Measurements from ENCODE around the gene CARMIL1.

The CARMIL1 gene

DNA sequence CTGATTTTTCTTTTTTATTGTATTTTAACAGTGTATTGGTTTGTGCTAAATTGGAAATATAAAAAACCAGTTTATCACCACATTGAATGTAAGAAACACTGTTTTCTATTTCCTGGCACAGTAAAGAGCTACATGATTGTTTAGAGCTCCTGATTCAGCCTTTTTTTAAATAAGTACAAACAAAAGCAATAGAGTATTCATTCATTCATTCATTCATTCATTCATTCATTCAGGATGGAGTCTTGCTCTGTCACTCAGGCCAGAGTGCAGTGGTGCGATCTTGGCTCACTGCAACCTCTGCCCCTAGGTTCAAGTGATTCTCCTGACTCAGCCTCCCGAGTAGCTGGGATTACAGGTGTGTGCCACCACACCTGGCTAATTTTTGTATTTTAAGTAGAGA is 276.0 kb downstream of the CARMIL1 start:
- Histone ChIP-seq H3K9me3 (ENCODE audit: control insufficient read depth, low read length) (no peaks in the 10 kb centered on the region), H3K27me3 (replicated peaks; ENCODE audit: control insufficient read depth, insufficient read depth, low read length, poor library complexity, severe bottlenecking) (no peaks in the 10 kb centered on the region), H3K36me3 (ENCODE audit: control insufficient read depth, insufficient read depth, low read length) (no peaks in the 10 kb centered on the region), H3K4me1 (ENCODE audit: control insufficient read depth, insufficient read depth, low read length, poor library complexity, severe bottlenecking) (no peaks in the 10 kb centered on the region), H3K4me3 (ENCODE audit: insufficient read depth, low read depth, low read length, poor library complexity, severe bottlenecking) (no peak overlapping the region), H3K27ac (ENCODE audit: insufficient read depth, low read length, poor library complexity, severe bottlenecking) (no peak overlapping the region)
- no peak for DNase-seq

DNA sequence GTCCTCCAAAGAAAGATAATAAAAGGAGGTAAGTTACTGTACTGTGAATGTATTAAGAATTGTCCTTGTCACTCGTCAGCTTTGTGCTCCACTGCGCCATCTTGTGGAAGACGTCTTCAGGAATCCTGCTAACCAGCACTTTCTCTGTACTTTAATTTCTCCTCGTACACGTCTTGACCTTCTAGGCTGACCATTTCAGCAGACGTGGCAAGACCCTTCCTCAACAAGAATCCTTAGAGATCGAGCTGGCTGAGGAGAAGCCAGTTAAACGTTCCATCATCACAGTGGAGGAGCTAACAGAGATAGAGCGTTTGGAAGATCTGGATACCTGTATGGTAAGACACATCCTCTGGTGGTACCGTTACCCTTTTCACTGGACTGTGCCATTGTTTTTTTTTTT is 277.3 kb downstream of the CARMIL1 start:
- Histone ChIP-seq H3K27ac (ENCODE audit: insufficient read depth, low read length, poor library complexity, severe bottlenecking) (no peak overlapping the region), H3K4me3 (ENCODE audit: insufficient read depth, low read depth, low read length, poor library complexity, severe bottlenecking) (no peak overlapping the region), H3K9me3 (ENCODE audit: control insufficient read depth, low read length) (no peaks in the 10 kb centered on the region), H3K27me3 (replicated peaks; ENCODE audit: control insufficient read depth, insufficient read depth, low read length, poor library complexity, severe bottlenecking) (no peaks in the 10 kb centered on the region), H3K4me1 (ENCODE audit: control insufficient read depth, insufficient read depth, low read length, poor library complexity, severe bottlenecking) (no peaks in the 10 kb centered on the region), H3K36me3 (ENCODE audit: control insufficient read depth, insufficient read depth, low read length) (no peaks in the 10 kb centered on the region)
- peak; percentile 33 to 57 (median 39) for DNase-seq

DNA sequence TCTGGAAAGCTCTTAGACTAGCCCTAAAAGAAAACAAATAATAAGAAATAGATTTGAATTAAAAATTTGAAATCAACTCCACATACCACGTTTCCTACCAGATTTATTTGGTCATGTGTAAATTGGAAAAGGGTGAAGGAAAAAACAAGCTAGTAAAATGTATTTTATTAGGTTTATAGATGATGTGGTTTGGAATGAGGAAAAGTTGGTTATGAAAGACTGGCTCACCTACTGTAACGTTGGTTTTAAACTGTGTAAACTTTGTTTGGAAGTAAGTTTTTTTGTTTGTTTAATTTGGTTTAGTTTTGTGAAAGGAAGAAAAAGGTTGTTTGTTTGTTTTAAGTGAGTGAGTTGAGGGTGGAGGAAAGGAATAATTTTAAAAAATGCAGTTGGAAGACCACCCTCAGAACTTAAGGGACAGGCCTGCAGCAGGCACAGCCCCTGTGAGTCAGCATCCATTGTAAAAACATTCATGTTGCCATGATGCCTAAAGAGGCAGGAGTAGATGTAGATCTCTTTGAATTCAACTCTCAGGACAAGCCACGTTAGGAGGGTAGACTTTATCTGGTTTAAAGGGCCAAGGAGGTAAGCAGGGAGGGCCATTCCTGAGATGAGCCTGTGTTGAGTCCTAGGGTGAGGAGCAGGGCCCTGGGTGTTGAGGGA is 279.1 kb downstream of the CARMIL1 start:
- Histone ChIP-seq H3K4me1 (ENCODE audit: control insufficient read depth, insufficient read depth, low read length, poor library complexity, severe bottlenecking) (no peaks in the 10 kb centered on the region), H3K27me3 (replicated peaks; ENCODE audit: control insufficient read depth, insufficient read depth, low read length, poor library complexity, severe bottlenecking) (no peaks in the 10 kb centered on the region), H3K36me3 (ENCODE audit: control insufficient read depth, insufficient read depth, low read length) (no peaks in the 10 kb centered on the region), H3K4me3 (ENCODE audit: insufficient read depth, low read depth, low read length, poor library complexity, severe bottlenecking) (no peak overlapping the region), H3K27ac (ENCODE audit: insufficient read depth, low read length, poor library complexity, severe bottlenecking) (no peak overlapping the region), H3K9me3 (ENCODE audit: control insufficient read depth, low read length) (no peaks in the 10 kb centered on the region)
- DNase-seq = no peak

DNA sequence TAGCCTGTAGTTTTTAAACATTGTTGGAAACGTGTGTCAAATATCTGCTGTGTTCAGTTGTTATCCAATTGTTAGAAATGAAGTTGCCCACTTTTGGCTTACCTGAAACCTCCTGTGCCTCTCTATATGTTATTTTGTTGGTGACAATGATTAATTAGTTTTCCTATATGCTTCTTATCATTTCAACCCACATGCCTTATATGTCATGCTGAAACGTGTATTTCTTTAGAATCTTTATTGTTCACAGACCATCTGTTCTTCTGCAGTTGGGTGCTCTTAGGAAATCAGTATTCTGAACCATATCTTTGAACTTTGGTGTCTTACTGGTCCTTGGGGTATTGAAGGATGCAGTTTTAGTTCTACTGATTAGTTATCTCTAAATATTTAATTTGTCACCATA is 281.7 kb downstream of the CARMIL1 start:
- Histone ChIP-seq H3K27ac (ENCODE audit: insufficient read depth, low read length, poor library complexity, severe bottlenecking) (no peak overlapping the region), H3K9me3 (ENCODE audit: control insufficient read depth, low read length) (no peaks in the 10 kb centered on the region), H3K4me3 (ENCODE audit: insufficient read depth, low read depth, low read length, poor library complexity, severe bottlenecking) (no peak overlapping the region), H3K27me3 (replicated peaks; ENCODE audit: control insufficient read depth, insufficient read depth, low read length, poor library complexity, severe bottlenecking) (no peaks in the 10 kb centered on the region), H3K36me3 (ENCODE audit: control insufficient read depth, insufficient read depth, low read length) (no peaks in the 10 kb centered on the region), H3K4me1 (ENCODE audit: control insufficient read depth, insufficient read depth, low read length, poor library complexity, severe bottlenecking) (no peaks in the 10 kb centered on the region)
- DNase-seq = no peak

DNA sequence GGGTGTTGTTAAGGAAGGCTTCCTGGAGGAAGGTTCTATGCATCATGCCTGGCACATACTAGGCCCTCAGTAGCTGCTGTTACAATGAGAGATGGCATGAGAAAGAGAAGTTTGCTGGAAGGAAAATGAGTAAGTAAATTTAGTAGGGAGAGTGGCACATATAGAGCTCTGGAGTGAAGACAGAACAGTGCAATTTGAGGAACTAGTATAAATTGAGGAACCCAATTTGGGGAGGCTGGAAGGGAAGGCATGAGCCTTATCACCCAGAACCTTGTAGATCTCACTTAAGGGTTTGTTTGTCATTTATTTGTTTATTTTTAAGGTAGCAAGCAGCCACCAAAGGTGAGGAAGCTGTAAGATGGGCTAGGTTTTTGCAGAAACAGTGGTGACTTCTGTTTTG is 285.8 kb downstream of the CARMIL1 start:
- no peak overlapping the region for H3K4me3 ChIP-seq (ENCODE audit: insufficient read depth, low read depth, low read length, poor library complexity, severe bottlenecking)
- no peak overlapping the region for H3K27ac ChIP-seq (ENCODE audit: insufficient read depth, low read length, poor library complexity, severe bottlenecking)
- no peaks in the 10 kb centered on the region for H3K27me3 ChIP-seq (replicated peaks; ENCODE audit: control insufficient read depth, insufficient read depth, low read length, poor library complexity, severe bottlenecking)
- no peaks in the 10 kb centered on the region for H3K36me3 ChIP-seq (ENCODE audit: control insufficient read depth, insufficient read depth, low read length)
- no peaks in the 10 kb centered on the region for H3K4me1 ChIP-seq (ENCODE audit: control insufficient read depth, insufficient read depth, low read length, poor library complexity, severe bottlenecking)
- H3K9me3 ChIP-seq (ENCODE audit: control insufficient read depth, low read length) = no peaks in the 10 kb centered on the region
- no peak for DNase-seq

DNA sequence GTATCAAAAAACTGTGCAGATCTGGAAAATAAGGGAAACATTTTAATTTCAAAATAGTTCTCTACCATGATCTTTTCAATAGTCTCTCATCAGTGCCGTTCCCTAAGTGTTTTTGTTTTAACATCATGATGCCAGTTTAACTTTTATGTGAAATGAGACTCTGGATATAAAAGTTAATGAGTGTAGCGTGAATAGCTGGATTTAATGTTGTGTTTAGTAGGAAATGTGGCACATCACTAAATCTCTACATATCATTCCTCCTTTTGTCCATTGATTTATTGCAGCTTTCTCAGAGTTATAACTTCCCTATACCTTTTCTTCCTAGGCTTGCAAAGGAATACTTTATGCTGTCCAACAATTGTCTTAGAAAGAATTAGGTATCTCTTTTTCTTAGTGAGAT is 291.4 kb downstream of the CARMIL1 start:
- no peaks in the 10 kb centered on the region for H3K36me3 ChIP-seq (ENCODE audit: control insufficient read depth, insufficient read depth, low read length)
- no peaks in the 10 kb centered on the region for H3K9me3 ChIP-seq (ENCODE audit: control insufficient read depth, low read length)
- DNase-seq = no peak
- no peak overlapping the region for H3K4me3 ChIP-seq (ENCODE audit: insufficient read depth, low read depth, low read length, poor library complexity, severe bottlenecking)
- no peaks in the 10 kb centered on the region for H3K27me3 ChIP-seq (replicated peaks; ENCODE audit: control insufficient read depth, insufficient read depth, low read length, poor library complexity, severe bottlenecking)
- H3K27ac ChIP-seq (ENCODE audit: insufficient read depth, low read length, poor library complexity, severe bottlenecking) = no peak overlapping the region
- no peaks in the 10 kb centered on the region for H3K4me1 ChIP-seq (ENCODE audit: control insufficient read depth, insufficient read depth, low read length, poor library complexity, severe bottlenecking)

DNA sequence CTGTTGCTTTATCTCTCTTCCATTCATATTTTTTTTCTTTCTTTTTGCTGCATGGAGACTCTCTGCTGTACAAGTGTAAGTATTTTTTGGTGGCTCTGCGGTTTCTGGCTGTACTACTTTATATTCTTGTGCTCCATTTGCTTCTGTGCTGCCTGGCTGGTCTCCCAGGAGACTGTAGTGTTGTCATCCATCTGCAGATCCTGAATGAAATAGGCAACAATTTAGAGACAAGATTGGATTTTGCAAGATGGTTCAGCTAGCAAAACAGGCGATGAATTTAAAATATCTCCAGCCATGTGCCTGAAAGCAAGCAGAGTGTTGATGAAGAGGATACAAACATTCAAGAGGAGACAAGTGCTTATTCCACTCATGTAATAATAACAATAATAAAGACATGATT is 297.7 kb downstream of the CARMIL1 start:
- Histone ChIP-seq H3K9me3 (ENCODE audit: control insufficient read depth, low read length) (no peaks in the 10 kb centered on the region), H3K4me1 (ENCODE audit: control insufficient read depth, insufficient read depth, low read length, poor library complexity, severe bottlenecking) (no peaks in the 10 kb centered on the region), H3K27me3 (replicated peaks; ENCODE audit: control insufficient read depth, insufficient read depth, low read length, poor library complexity, severe bottlenecking) (no peaks in the 10 kb centered on the region), H3K36me3 (ENCODE audit: control insufficient read depth, insufficient read depth, low read length) (no peaks in the 10 kb centered on the region), H3K4me3 (ENCODE audit: insufficient read depth, low read depth, low read length, poor library complexity, severe bottlenecking) (no peak overlapping the region), H3K27ac (ENCODE audit: insufficient read depth, low read length, poor library complexity, severe bottlenecking) (no peak overlapping the region)
- DNase-seq = no peak

DNA sequence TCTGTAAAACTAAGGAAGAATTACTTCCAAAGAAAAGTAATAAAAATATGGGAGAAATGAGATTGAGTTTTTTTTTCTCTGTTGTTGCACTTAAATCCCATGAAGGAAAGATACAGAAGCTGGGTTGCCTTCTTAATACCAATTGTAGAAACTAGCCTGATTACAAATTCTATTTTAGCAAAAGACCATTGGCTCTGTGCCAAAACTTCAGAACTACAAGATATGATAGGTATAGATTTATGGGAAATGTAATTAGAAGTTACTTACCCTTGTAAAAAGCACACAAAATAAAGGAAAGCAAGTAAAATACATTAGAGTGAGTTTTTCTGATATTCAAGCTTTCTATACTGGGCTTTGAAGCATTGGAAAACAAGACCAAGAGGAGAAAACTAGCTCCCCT is 299.4 kb downstream of the CARMIL1 start:
- no peak overlapping the region for H3K4me3 ChIP-seq (ENCODE audit: insufficient read depth, low read depth, low read length, poor library complexity, severe bottlenecking)

DNA sequence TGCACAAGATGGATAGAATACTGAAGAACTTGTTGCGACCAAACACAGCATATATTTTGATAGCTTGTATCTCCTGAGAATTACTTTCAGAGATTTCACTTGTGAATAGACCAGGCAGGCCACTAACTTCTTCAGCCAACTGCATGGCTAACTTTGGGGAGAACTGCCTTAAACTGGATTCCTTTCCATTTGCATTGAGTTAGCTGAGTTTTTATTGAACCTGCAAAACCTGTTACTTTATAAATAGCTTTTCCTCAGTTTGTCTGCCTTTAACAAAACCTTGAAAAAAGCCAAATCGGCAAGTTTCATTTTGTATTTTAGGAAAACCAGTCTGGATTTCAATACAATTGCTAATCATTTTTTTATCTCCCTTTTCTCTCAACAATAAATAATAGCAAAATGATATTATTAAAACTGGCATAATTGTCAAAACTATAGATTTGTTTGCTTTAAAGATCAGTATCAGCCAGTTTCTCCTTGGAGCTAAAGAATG is 300.3 kb downstream of the CARMIL1 start:
- Histone ChIP-seq H3K9me3 (ENCODE audit: control insufficient read depth, low read length) (no peaks in the 10 kb centered on the region), H3K27ac (ENCODE audit: insufficient read depth, low read length, poor library complexity, severe bottlenecking) (no peak overlapping the region), H3K36me3 (ENCODE audit: control insufficient read depth, insufficient read depth, low read length) (no peaks in the 10 kb centered on the region), H3K27me3 (replicated peaks; ENCODE audit: control insufficient read depth, insufficient read depth, low read length, poor library complexity, severe bottlenecking) (no peaks in the 10 kb centered on the region), H3K4me1 (ENCODE audit: control insufficient read depth, insufficient read depth, low read length, poor library complexity, severe bottlenecking) (no peaks in the 10 kb centered on the region), H3K4me3 (ENCODE audit: insufficient read depth, low read depth, low read length, poor library complexity, severe bottlenecking) (no peak overlapping the region)
- DNase-seq = no peak

More for the DNA sequence above, 299.4 kb downstream of the CARMIL1 start:
- no peaks in the 10 kb centered on the region for H3K36me3 ChIP-seq (ENCODE audit: control insufficient read depth, insufficient read depth, low read length)
- no peak overlapping the region for H3K27ac ChIP-seq (ENCODE audit: insufficient read depth, low read length, poor library complexity, severe bottlenecking)
- no peaks in the 10 kb centered on the region for H3K27me3 ChIP-seq (replicated peaks; ENCODE audit: control insufficient read depth, insufficient read depth, low read length, poor library complexity, severe bottlenecking)
- H3K4me1 ChIP-seq (ENCODE audit: control insufficient read depth, insufficient read depth, low read length, poor library complexity, severe bottlenecking) = no peaks in the 10 kb centered on the region
- no peaks in the 10 kb centered on the region for H3K9me3 ChIP-seq (ENCODE audit: control insufficient read depth, low read length)
- no peak for DNase-seq

DNA sequence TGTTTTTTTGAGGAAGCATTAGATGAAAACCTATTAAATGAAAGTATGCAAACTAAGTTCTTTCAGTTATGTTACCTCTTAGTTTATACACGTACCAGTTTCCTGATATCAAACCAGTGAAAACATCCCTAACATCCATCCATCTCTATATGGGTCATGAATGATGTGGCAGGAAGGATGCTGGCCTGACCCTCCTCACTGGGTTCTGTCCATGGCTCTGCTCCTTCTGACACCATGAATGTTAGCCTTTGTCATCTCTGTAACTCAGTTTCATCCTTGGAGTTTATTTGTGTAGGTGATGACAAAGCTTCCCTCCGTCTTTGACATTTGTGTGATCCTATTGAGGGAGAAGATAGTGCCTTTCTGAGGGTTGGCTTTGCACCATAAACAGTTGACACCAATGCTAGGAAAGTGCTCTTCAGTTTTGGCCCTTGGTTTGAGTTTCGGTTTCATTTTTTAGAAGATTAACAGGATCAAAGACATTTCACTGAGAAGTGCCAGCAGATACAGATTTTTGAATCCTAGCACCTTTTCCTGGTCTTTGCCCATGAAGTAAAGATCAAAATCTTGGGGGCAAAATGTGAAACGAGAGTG is 300.8 kb downstream of the CARMIL1 start:
- DNase-seq = no peak
- Histone ChIP-seq H3K4me3 (ENCODE audit: insufficient read depth, low read depth, low read length, poor library complexity, severe bottlenecking) (no peak overlapping the region), H3K9me3 (ENCODE audit: control insufficient read depth, low read length) (no peaks in the 10 kb centered on the region), H3K4me1 (ENCODE audit: control insufficient read depth, insufficient read depth, low read length, poor library complexity, severe bottlenecking) (no peaks in the 10 kb centered on the region), H3K27me3 (replicated peaks; ENCODE audit: control insufficient read depth, insufficient read depth, low read length, poor library complexity, severe bottlenecking) (no peaks in the 10 kb centered on the region), H3K36me3 (ENCODE audit: control insufficient read depth, insufficient read depth, low read length) (no peaks in the 10 kb centered on the region), H3K27ac (ENCODE audit: insufficient read depth, low read length, poor library complexity, severe bottlenecking) (no peak overlapping the region)

All from effector memory CD4-positive, alpha-beta T cell (primary cell).